GM12874 (cell line): ENCODE data around the gene RAB11FIP5.

Experiments
- TF ChIP-seq, protein P1 (sequence below): IDR thresholded peaks from 2 replicates; pipeline ENCODE4 v1.5.1; 2011; ENCODE audit warnings: low read depth, mild to moderate bottlenecking, control low read depth, low read length, moderate library complexity; ENCODE audit not compliant: insufficient read depth

Gene RAB11FIP5

DNA sequence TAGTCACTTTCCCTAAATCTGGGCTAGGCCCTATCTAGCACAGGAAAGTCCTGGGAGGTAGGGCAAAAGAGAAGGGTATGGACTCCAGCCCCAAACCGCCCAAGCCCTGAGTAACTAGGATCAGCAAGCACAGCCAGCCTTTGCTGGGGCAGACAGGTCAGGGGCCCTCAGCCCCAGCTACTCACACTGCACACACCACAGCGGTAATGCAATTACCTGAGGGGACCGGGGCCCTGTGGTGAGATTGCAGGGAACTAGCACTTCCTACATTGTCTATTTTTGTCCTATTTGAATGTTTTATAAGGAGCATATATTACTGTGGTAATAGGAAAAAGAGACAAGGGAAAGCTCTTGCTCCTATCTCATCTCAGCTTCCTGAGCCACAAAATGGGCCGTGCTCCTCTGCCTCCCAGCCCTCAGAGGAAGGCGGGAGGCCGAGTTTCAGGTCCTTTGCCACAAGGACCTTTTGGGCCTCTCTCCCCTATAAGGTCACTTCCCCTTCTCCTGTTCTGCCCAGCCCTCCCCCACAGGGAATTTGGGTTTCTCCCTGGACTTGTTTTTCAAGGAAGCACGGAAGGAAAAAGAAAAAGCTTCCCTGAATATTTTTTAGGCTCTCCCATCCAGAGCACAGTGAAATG lies 20.5 kb downstream of the RAB11FIP5 start:
- TF ChIP-seq, protein P1, sequence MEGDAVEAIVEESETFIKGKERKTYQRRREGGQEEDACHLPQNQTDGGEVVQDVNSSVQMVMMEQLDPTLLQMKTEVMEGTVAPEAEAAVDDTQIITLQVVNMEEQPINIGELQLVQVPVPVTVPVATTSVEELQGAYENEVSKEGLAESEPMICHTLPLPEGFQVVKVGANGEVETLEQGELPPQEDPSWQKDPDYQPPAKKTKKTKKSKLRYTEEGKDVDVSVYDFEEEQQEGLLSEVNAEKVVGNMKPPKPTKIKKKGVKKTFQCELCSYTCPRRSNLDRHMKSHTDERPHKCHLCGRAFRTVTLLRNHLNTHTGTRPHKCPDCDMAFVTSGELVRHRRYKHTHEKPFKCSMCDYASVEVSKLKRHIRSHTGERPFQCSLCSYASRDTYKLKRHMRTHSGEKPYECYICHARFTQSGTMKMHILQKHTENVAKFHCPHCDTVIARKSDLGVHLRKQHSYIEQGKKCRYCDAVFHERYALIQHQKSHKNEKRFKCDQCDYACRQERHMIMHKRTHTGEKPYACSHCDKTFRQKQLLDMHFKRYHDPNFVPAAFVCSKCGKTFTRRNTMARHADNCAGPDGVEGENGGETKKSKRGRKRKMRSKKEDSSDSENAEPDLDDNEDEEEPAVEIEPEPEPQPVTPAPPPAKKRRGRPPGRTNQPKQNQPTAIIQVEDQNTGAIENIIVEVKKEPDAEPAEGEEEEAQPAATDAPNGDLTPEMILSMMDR = no peak

DNA sequence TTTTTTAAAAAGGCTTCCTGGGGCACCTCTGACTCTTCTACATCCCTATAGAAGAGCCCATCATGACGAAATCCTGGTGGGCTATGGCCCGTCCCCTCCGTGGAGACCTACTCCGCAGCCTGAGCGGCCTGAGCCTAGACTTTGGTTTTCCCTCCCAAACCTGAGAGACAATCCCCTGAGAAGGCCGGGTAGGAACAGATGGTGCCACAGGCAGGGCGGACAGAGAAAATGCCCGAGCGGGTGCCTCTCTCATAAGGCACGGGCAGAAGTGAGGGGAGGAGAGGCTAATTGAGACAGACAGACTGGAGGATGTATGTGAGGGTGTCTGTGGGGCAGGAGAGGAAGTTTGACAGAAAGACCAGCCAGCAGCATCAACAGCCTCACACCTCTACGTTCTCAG lies 21.1 kb downstream of the RAB11FIP5 start:
- TF ChIP-seq, protein P1 = no peak

DNA sequence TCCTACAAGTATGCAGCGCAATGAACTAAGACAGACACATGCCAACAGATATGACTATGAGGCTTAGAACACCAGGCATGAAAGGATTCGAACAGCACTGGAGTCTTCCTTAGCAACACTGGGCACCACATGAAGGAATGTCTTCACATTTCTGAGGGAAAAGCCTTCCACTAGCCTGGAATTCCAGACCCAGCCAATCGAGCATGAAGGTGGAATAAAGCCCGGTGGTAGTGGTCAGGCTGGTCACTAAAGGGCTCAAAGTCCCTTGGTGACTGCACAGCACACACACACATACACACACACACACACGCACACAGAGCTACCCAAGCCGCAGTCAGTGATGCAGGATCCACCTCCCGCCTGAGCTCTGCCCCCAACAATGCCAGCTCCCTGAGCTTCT lies 21.6 kb downstream of the RAB11FIP5 start:
- TF ChIP-seq, protein P1 = no peak

DNA sequence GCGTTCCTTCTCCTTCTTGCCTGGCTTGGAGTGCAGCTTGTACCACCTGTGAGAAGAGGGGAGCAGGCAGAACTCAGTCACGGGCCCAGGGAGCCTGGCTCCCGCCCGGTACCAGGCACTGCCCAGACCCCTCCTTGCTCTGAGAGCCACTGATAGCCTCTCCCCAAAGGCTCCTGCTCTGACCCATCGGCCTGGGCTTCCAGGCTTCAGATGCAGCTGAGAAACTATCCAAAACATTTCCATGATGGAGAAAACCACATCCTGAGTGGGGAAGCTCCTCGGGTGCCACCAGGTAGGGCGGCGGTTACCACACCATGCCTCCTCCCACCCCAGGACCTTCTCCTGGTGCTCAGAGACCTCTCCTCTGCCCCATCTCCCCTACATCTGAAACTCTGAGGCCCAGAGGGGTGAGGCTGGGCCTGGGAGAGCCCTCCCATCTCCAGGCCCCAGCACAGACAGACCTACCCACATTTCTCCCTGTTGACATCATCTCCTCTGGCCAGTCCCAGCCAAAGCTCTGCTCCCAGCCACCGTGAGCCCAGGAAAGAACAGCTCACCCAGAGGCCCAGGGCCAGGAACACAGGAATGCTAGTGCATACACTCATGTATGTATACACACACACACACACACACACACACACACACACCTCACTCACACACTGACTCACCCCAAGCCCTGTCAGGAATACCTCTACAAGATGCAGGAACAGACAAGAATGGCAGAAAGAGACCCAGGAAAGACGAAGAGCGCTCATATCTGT lies 23.3 kb downstream of the RAB11FIP5 start:
- TF ChIP-seq, protein P1 = no peak

DNA sequence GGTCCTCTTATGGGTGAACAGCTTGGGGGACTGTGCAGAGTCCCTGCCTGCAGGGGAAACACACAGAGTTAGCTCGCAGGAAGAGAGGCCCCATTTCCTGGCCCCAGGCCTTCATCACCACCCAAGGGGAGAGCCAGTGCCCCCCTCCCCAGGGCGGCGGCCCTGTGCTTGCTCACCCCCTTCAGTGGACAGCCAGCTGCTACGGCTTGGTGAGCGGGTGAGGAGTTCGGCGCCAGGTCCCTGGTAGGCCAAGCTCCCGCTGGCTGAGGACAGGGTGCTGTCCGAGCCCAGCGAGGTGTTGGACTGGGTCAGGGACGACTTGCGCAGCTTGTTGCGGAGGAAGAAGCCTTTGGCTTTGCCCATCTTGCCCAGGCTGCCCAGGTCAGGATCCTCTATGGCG lies 24.0 kb downstream of the RAB11FIP5 start:
- TF ChIP-seq, protein P1 = no peak

DNA sequence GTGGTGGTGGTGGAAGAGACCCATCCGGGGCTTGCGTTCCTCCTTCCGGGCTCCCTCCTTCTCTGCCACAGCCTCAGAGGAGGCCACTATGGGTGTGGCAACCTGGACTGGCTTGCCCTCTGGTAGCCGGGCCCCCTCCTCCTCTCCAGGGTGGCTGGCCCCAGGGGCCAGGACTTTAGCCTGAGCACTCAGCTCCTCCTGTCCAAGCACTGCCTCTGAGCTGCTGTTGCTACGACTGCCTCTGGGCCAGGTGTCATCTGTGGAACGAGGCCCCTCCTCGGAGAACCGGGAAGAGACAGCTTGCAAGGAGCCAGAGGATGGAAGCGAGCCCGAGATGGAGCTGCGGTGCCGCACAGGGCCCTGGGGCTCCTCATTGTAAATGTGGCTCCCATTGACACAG lies 24.5 kb downstream of the RAB11FIP5 start:
- TF ChIP-seq, protein P1 = no peak

DNA sequence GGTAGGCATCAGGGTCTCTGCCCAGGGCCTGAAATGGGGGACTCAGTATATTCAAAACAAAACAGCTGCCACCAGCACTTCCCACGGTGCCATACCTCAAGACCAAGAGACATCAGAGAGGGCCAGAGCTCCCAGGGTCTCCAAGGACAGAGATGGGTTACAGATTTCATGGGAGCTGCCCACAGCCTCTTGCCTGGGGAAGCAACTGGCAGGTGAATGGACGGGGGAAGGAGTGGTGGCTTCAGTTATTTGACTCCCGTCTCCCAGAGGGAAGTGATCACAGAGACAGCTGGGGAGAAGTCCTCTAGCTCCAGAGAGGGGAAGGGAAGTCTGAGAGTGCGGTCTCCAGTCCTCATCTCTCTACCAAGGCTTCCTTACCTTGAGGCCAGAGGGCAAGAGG lies 25.4 kb downstream of the RAB11FIP5 start:
- TF ChIP-seq, protein P1 = no peak
